Lung microvascular endothelial cell (primary cell): ENCODE results near the gene ATL3. TPM values are rescaled to one million over a fixed set of nuclear protein-coding genes. Genes with fewer than 3 reads are reported as not detected.
A peak's percentile ranks its signal among the peaks of the same experiment; 100 is the strongest.
"Not testable (repeated sequence)": the region's sequence is repeated elsewhere in the genome, so short reads cannot be mapped to it uniquely, and the experiment has no call there.

Experiments used
- DNase-seq, 2 donors: peaks; one replicate each; pipeline versions ENCODE4 v3.0.0 to v3.0.0-alpha.2; 2010; ENCODE audit warnings: low read depth in 2 of 2
- total RNA-seq: library from RNA; depleted of rRNA; stranded (reverse); fragments of >200 nt; gene quantifications from 2 replicates; pipeline ENCODE4 v1.2.1, GENCODE V29; 2014

The ATL3 gene
- total RNA-seq: 69.3 and 85.7 TPM in 2 replicates

- DNase-seq: peak; percentile 96 to 98
These were observed at the start of gene ATL3 for GRCh38 chr11:63671322-63672155. ATL3 (minus strand) TSS chr11:63671376; CDS start chr11:63671335, 41 bp downstream.

GRCh38 chr11:63720611-63721010 lies 49.4 kb upstream of the ATL3 start:
- no peak for DNase-seq

GRCh38 chr11:63719987-63720386 lies 48.8 kb upstream of the ATL3 start:
- DNase-seq: peak in 1 of 2 donors; percentile 27

GRCh38 chr11:63719001-63719400 lies 47.8 kb upstream of the ATL3 start:
- DNase-seq: no peak

- DNase-seq: no peak
These were observed 44.9 kb upstream of the ATL3 start for GRCh38 chr11:63716046-63716445.

- no peak for DNase-seq
These were observed 42.6 kb upstream of the ATL3 start for GRCh38 chr11:63713766-63714165.

GRCh38 chr11:63711838-63712237 lies 40.7 kb upstream of the ATL3 start:
- no peak for DNase-seq

GRCh38 chr11:63710476-63711217 lies 39.5 kb upstream of the ATL3 start:
- peak in 1 of 2 donors; percentile 28 for DNase-seq

- DNase-seq: peak; percentile 26 to 39
These were observed 38.2 kb upstream of the ATL3 start for GRCh38 chr11:63709336-63709884.

- DNase-seq: no peak
These were observed 37.6 kb upstream of the ATL3 start for GRCh38 chr11:63708764-63709163.

GRCh38 chr11:63705526-63705925 lies 34.4 kb upstream of the ATL3 start:
- peak in 1 of 2 donors; percentile 6 for DNase-seq

- peak in 1 of 2 donors; percentile 50 for DNase-seq
These were observed 28.7 kb upstream of the ATL3 start for GRCh38 chr11:63699896-63700295.

- DNase-seq: no peak
These were observed 28.0 kb upstream of the ATL3 start for GRCh38 chr11:63698976-63699733.

GRCh38 chr11:63694596-63694995 lies 23.4 kb upstream of the ATL3 start:
- no peak for DNase-seq

- no peak for DNase-seq
These were observed 16.7 kb upstream of the ATL3 start for GRCh38 chr11:63687845-63688244.

GRCh38 chr11:63686926-63687325 lies 15.8 kb upstream of the ATL3 start:
- no peak for DNase-seq

GRCh38 chr11:63685158-63685721 lies 14.1 kb upstream of the ATL3 start:
- DNase-seq: not testable (repeated sequence)

GRCh38 chr11:63683133-63683991 lies 12.2 kb upstream of the ATL3 start:
- peak in 1 of 2 donors; percentile 19 for DNase-seq

- DNase-seq: peak; percentile 32 to 38
These were observed 11.2 kb upstream of the ATL3 start for GRCh38 chr11:63682066-63683021.
